ENCODE measurements around the gene UNC13D. TPM values are rescaled to one million over a fixed set of nuclear protein-coding genes. Genes with fewer than 3 reads are reported as not detected.

UNC13D gene
- total and polyA plus RNA-seq, 9 of the 15 experiments (the other 6 are each of a cell fraction or from before 2014, with no cell fraction given): 0.86 to 244 (median 69.2) TPM

- TF ChIP-seq ZNF318 (IDR thresholded peaks at IDR 0.05; ENCODE audit: borderline replicate concordance in 1 of 2, low read depth in 1 of 2): no peak
- no peak for TF ChIP-seq POU5F1 (IDR thresholded peaks at IDR 0.05; ENCODE audit: borderline replicate concordance, low read depth, low read length, partially characterized antibody)
- TF ChIP-seq KDM2B (CRISPR knock-in tag; IDR thresholded peaks at IDR 0.05): no peak
- no peak for TF ChIP-seq ZNF217 (CRISPR knock-in tag; IDR thresholded peaks at IDR 0.05)
- no peak for TF ChIP-seq E2F1 (CRISPR knock-in tag; IDR thresholded peaks at IDR 0.05)
- no peak for TF ChIP-seq ZNF586 (CRISPR knock-in tag; conservative IDR thresholded peaks at IDR 0.05)
- TF ChIP-seq NFE2 (IDR thresholded peaks at IDR 0.05; ENCODE audit: low read depth): no peak
- TF ChIP-seq E2F8 (IDR thresholded peaks at IDR 0.05; ENCODE audit: low read depth, partially characterized antibody): no peak
- no peak for TF ChIP-seq PPARD (CRISPR knock-in tag; IDR thresholded peaks at IDR 0.05)
- TF ChIP-seq LEF1 (IDR thresholded peaks at IDR 0.05): no peak
- TF ChIP-seq ZNF197 (CRISPR knock-in tag; IDR thresholded peaks at IDR 0.05; ENCODE audit: low read depth): no peak
- no peak for TF ChIP-seq PURB (CRISPR knock-in tag; IDR thresholded peaks at IDR 0.05; ENCODE audit: low read depth)
Measured at GRCh38 chr17:75810216-75810615, 34.0 kb downstream of the UNC13D start (continued).
